DMS114 treated with DMSO at 0.1 percent for 48 hours (cell line): ENCODE data around the gene TOX2.

Experiments
- DNase-seq: peaks from one replicate; lab custom pipeline; 2025; ENCODE audit not compliant: unreplicated experiment; lab: John Stamatoyannopoulos, UW

Gene TOX2

DNA sequence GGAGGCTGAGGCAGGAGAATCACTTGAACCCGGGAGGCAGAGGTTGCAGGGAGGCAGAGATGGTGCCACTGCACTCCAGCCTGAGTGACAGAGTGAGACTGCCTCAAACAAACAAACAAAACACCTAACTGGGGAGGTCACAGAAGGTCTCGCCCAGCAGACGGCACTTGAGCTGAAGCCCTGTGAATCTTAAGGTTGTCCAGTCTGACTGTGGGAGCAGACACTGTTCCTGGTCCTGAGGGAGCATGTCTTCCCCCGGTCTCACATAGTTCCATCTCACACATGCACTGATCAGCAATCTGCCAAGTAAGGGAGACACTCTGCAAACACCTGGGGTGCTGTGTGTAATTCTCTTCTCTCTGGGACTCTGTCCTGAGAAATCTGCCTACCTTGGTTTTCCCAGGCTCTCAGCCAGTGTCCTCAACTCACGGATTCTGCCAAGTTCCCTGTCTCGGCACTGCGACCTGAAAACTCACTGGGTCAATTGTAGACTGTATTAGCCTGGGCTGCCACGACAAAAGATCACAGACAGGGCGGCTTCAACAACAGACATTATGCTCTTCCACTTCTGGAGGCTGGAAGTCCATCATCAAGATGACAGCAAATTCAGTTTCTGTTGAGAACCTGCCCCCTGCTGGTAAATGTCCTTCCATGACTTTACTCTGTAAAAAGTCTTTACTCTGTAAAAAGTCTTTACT, 178.0 kb downstream of the TOX2 start:
- no peak for DNase-seq

DNA sequence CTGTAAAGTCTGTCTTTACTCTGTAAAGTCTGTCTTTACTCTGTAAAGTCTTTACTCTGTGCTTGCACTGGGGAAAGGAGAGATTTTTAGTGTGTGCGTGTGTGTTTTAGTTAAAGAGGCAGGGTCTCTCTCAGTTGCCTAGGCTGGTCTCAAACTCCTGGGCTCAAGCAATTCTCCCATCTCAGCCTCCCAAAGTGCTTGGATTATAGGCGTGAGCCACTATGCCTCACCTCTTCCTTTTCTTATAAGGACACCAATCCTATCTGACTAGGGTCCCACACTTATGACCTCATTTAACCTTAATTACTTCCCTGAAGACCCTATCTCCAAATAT, 178.6 kb downstream of the TOX2 start:
- no peak for DNase-seq

DNA sequence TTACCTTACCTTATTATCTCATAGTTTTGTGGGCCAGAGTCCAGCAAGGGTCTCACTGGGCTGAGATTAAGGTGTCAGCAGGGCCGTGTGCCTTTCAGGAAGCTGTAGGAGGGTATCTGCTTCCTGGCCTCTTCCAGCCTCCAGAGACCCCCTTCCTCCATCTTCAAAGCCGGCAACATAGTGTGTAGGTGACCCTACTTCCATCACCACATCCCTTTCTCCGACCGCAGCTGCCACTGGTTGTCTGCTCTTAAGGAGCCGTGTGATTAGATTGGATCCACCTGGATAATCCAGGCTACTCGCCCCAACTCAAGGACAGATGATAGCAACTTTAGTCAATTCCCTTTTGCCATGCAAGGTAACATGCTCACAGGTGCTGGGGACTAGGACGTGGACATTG, 181.2 kb downstream of the TOX2 start:
- DNase-seq, result no peak

DNA sequence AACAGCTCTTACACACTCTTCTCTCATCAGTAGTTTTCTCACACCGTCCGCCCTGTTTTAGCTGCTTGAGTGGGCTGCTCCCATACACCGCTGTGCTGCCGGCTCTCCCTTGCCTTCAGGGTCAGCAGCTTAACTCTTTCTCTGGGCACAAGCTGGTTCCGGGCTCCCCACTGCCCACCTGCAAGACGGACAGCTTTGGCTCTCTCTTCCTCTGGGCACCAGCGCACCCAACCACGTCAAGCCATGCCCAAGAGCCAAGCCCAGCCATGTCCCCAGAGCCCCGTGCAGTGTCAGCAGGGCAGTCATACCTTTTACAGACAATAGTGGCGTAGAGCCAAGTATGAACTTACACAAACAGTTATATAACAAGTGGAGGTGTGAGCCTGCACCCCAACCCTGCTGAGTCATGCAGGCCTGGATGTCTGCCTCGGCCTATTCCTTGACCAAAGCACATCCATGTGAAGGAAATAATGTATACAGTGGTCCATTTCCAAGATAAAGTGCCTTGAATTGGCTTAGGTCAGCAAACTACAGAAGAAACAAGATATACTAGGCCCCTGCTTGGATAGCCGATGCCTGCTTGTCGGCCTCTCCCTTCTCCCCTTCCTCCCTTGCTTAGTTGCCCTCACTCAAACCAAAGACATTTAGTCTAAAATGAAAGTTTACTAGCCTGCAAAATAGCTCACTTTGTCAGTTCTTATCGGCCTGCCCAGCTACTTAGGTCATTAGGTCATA, 183.0 kb downstream of the TOX2 start:
- no peak for DNase-seq

DNA sequence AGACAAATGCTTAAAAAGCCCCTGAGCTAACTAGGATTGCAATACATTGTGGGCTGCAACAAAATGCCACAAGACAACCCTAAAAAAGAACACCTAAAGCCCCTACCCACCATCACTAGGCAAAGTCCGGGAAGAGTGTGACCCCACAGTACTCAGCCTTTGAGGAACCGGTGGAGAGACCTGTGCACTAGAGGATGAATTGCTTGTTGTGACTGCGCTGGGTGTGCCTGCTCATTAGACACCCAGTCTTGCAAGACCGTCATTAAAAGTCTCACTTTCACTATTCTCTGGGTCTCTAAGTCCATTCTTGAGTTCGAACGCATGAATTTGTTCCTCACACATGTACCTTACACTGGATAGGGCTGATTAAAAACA, 183.6 kb downstream of the TOX2 start:
- DNase-seq, result no peak

DNA sequence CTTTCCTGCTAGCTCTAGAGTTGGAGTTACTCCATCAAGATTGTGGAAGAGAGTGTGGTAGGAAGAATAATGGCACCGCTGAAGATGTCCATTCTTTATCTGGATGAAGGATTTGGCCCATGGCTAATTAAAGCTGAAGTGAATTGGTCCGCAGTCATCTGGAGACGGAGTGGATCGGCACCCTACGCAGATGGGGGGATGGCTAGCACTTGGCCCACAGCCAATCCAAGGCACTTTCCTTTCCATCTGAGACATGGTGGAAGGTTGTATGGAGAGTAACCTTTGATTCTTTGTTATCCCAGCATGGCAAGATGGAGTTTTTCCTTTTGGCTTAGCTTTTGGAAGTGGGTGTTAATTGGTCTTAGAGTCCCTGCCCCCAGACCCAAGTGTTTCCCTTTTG, 184.0 kb downstream of the TOX2 start:
- DNase-seq, result no peak

DNA sequence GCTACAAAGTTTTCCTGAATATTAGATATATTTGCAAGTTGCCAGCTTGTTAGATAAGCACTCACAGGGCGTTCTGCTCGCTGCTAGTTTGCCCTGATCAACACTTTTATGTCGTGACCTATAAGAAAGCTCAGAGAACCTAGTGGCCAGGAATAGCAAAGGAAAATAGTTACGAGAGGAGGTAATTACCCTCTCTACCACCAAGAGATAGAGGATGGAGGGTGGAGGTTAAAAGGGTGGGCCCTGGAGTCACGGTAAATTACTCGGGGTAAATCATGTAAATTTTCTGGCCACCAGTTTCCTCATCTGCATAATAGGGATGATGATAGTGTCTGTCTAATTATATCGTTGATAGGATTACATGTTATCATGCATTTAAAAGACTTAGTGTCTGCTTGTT, 185.2 kb downstream of the TOX2 start:
- DNase-seq, result no peak

DNA sequence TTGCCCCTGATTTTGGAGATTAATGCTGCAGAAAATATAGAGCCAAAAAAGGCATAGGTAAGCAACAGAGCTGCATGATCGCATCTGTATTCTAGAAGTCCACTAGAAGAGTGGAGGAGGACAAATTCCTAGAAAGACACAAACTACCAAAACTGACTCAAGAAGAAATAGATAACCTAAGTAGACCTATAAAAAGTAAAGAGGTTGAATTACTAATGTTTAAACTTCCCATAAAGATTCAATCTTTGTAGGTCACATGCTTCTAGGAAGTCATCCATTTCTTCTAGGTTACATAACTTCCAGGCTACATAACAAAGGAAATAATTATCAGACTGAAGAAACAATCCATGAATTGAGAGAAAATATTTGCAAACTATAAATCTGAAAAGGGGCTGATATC, 187.9 kb downstream of the TOX2 start:
- DNase-seq, result no peak

DNA sequence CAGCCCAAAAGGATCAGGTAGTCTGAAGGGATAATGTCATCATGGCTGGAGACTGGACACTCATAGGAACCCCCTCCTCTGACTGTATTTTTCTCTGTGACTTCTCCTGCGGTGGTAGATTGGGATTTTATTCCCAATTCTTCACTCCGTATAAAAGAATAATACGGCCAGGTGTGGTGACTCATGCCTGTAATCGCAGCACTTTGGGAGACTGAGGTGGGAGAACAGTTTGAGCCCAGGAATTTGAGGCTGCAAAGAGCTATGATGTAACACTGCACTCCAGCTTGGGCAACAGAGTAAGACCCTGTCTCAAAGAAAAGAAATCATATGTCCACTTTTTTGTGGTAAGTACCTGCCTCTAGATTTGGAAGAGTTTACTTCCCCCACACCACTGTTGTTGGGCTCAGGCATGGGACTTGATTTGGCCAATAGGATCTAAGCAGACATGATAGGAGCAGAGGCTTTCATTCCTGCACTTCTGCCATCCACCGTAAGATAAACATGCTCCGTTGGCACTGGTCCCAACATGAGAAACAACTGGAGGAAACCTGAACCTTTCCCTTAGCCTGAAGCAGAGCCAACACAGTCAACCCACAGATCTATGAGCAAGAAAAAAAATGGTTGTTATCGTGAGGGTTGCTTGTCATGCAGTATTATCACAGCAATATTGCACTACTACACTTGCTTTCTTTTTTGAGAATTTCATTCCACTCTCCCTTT, 190.3 kb downstream of the TOX2 start:
- DNase-seq, result no peak

DNA sequence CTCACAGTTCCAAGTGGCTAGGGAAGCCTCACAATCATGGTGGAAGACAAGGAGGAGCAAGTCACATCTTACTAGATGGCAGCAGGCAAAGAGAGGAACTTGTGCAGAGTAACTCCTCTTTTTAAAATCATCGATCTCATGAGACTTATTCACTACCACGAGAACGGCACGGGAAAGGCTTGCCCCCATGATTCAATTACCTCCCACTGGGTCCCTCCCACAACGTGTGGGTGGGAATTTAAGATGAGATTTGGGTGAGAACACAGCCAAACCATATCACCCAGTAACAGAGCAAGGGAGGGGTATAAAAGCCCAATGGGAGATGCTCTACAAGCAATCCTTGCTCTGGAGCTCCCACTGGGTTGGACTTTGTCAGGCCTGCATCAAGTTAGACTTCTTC, 192.0 kb downstream of the TOX2 start:
- no peak for DNase-seq

DNA sequence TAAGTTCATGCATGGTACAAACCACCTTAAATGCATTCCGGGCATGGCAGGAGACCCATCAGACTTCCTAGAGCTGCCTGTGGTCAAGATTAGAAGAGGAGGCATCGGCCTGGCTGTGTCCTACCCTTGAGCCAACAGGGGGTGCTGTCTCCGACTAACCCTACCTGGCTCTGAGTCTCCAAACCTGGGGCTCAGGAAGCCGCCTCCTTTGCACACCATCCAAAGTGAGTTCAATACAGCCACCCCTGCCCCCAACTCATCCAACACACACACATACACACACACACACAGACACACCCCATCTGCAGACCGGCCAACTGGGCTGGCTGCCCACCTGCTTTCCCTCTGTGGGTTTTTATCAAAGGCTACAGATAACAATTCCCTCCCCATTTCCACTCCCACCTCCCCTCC, 195.3 kb downstream of the TOX2 start:
- no peak for DNase-seq

DNA sequence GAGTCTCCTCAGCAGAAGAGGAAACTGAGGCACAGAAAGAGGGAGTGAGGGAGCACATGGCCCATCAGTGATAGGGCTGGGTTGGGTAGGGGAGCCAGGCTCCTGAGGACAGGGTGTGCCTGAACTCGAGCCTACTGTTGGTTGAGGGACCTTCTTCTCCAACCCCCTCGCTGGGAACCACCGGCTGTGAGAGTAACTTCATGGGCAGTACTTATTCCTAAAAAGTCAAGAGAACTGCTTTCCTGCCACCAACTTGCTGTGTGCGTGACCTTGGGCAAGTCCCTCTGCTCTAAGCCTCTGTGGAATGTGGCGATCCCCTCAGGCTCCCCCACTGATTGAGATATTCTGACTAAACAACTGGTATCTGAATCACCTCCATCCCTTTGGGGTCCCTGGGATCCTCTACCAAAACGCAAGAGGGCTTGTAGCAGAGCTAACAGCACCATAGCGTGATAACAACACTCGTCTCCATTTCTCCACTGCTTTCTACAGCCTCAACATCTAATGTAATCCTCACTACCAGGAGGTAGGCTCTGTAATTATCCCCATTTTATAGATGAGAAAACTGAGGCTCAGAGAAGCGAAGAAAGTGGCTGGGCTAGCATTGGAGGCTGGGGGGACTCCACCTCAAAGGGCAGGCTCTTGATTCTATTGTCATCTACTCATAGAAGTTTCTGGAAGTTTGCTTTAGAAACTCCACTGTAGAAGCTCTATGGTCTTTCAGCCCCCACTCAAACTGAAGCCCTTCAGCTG, 196.3 kb downstream of the TOX2 start:
- DNase-seq, result no peak

DNA sequence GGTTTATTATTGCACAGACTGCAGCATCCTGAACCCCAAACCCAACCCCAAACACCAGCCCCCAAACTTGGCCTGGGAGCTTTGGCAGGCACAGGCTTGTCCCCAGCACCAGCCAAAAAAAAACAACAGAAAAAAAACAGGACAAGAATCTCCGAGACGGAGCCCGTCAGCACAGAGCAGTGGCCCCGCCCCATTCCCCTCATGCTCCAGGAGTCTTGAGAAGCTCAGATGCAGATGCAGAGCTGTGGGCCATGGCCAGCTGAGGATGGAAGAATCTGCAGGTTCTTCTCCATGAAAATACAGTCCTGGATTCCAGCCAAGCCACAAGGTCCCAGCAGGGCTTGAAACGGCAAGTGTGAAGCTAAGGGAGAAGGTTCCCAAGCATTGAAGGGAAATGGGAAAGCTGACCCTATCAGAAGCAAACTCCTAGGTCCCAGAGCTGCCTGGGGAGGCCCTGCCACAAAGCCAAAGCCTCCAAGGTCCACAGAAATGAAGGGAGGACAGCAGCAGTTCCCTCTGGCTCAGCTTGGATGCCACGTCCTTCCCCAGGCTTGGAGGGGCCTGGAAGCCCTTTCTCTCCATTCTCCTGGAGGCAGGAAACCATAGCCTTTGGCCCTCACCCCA, 197.2 kb downstream of the TOX2 start:
- DNase-seq, result no peak

DNA sequence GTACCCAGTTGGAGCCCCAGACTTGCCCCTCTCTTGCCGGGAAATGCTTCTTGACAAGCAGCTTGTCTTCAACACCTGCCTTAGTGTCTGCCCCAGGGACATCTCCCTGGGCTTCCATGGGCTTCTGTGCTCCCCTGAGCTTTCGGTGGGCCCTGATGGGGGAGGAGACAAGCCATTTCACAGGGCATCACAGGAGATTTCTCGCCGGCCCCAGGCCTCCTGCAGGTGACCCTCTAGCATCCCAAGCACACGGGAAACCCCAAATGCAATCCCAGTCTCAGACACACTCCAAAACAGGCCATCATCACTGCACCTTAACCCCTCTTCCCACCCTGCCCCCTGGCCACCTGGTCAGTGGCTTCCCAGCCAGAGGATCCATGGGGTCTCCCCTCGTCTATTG, 197.8 kb downstream of the TOX2 start:
- no peak for DNase-seq

DNA sequence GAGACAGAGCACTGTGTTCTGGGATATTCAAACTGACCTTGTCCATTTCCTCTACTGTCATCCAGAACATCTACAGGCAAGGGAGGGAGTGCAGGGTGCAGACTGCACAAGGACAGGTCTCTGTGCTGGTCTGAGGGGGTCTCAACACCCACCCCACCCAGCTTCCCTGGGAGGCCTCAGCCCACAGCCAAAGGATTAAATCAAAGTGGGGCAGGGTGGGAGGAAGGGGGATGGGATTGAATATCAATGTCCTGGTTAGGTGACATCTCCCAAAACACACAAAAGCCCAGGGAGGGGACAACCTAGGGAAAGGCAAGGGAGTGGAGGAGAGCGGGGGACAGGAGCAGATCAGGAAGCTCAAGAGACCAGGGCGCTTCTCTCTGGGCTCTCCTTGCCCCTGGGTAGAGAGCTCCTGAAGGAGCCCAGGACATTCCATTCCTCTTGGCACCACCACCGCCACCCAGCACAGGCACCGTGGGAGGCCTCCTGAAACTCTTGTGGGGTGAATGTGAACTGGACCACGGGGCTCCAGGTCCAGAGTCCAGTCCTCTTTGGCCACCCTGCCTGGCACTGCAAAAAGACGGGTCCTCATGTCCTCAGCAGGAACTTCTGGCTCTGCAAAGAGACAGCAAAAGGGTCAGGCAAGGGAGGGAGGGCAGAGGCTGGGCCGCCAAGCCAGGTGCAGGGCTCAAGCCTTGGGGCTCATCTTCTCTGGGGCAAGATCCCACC, 198.4 kb downstream of the TOX2 start:
- no peak for DNase-seq

DNA sequence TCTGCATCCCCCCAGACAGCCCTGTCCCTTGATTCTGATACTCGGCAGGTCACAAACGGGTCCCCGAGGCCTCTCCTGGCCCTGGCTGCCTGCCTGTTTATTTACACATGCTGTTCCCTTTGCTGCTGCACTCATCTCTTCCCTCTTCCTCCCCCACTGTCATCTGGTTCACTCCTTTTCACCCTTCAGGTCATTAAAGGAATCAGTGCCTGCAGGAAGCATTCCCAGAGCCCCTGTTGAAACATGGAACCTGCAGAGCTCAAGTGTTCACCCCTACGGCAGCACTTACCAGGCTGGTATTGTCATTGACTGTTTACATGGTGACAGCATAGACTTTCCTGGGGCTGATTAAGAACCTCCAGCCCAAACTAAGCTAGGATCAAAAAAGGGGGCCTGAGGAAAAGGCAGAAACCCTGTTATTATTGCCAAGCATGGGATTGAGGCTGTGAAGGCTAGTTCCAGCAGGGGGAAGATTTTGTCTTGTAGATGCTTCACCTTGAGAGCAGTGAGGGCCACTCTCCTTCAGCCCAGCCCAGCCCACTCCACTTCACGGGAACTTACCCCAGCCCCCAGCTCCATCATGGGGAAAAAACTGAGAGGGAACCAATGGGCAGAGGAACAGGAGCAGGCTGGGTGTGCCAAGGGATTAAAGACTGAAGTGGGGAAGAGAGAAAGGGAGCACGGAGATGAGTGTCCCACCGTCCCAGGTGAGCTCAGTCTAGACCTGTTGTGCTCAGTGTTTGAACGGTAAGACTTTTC, 199.1 kb downstream of the TOX2 start:
- no peak for DNase-seq

DNA sequence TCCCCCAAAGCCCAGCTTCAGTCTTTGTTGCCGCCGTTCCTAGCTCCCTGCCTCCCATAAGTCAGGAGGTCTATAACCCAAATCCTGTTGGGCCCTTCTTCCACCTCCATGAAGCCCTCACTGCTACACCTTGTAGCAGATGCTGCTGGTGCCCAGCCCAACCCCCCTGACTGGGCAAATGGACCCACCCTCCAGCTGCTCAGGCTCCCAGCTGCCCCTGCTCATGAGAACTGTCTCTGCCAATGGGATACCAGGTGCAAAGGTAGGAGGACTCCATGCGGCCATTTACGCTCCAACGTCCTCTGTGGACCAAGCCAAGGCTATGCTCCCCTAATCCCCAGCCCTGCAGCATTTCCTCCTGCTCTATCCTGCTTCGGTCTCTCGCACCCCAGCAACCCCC, 200.5 kb downstream of the TOX2 start:
- no peak for DNase-seq

DNA sequence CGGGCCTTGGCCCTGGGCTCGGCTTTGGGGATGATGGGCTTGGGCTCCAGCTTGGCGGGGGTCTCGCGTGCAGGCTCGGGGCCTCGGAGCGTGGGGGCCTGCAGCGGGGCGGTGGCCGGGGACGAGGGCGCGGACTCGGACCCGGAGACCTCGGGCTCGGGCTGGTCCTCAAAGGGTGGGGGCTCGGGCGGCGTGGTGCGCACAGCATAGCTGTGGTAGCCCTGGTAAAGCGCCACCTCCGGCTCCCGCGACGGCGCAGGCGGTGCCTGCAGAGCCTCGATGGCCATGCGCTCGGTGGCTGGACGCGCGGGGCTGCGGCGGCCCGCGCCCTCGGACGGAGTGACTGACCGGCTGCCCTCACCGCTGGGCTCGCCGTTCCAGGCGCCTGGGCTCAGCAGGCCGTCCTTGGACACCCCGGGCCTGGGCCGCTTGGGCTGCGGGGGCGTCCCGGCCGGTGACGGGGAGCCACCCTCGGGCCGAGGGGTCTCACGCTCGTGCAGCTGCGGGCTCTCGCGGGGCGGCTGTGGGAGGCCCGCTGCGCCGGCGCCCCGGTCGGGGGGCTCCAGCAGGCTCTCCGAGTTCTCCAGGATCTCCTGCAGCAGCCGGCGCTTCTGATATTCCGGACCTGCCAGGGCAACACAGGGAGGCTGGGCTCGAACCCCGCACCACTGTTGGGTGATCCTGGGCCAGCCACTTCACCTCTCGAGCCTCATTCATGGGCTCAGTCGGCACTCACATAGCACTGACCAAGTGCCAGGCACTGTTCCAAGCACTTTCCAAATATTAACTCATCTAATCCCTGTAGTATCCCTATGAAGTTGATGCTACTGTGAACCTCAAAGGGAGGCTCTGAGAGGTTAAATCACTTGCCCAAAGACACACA, 201.4 kb downstream of the TOX2 start:
- no peak for DNase-seq
